ENCODE data around the gene GIN1. TPM values are rescaled to one million over a fixed set of nuclear protein-coding genes. Genes with fewer than 3 reads are reported as not detected.

The GIN1 gene
- polyA plus RNA-seq, 1 donor: 8.7 TPM

- no peak for DNase-seq (ENCODE audit: low read depth)
These were observed 83.3 kb downstream of the GIN1 start for GRCh38 chr5:103036601-103037000.

Other genes starting within 250 kb of the GIN1 start
- 29.7 TPM for gene PPIP5K2, start 163 bp upstream of the GIN1 start, polyA plus RNA-seq (ENCODE audit: insufficient read length)
- 13.3 TPM for gene MACIR, start 138.6 kb upstream of the GIN1 start, polyA plus RNA-seq (ENCODE audit: insufficient read length)

Measured in forelimb muscle (tissue), 1 donor.